HCT116 (cell line): Measurements from ENCODE around the gene CRACR2A. TPM values are rescaled to one million over a fixed set of nuclear protein-coding genes. Genes with fewer than 3 reads are reported as not detected.
A peak's percentile ranks its signal among the peaks of the same experiment; 100 is the strongest.

Experiments used
- ATAC-seq: fragments of 200-7000 bp; cut with Tn5 transposase; 2 replicates; pipeline ENCODE4 v1.9.1; 2020; ENCODE audit warnings: mild to moderate bottlenecking, moderate library complexity
- BruUV-seq: library from RNA; stranded (reverse); fragments of 400-500 nt; replicated peaks from 2 replicates; lab custom pipeline; 2021; lab: Mats Ljungman, UMichigan
- CTCF ChIA-PET: fragments of 300-600 bp; sonication (Branson Sonifier 250); formaldehyde crosslinking; loops from one replicate; lab custom pipeline; 2021; ENCODE audit warnings: antibody characterized with exemption; lab: Charles Lee
- POLR2A ChIA-PET: fragments of 300-600, 350-600 bp; sonication (Branson Sonifier 250); formaldehyde crosslinking; loops from one replicate; lab custom pipeline; 2021; ENCODE audit warnings: antibody characterized with exemption; lab: Charles Lee
- RAD21 ChIA-PET, 2 experiments: fragments of 300-600 bp; sonication (Branson Sonifier 250); formaldehyde crosslinking; loops; one replicate each; lab custom pipeline; 2023; ENCODE audit warnings: low total read pairs in 2 of 2; ENCODE audit not compliant: uncharacterized antibody in 2 of 2, unreplicated experiment in 2 of 2, low non-redundant PET in 1 of 2; lab: Charles Lee
- DNase-seq: peaks from one replicate; pipeline ENCODE4 v3.0.0-alpha.2; 2010; ENCODE audit warnings: low read depth, low spot score
- H2AFZ ChIP-seq: fragments of 200-600 bp; shearing (Covaris generic), sonication (generic); 2 replicates; pipeline ENCODE4 v1.6.1; 2017; ENCODE audit warnings: low read depth, mixed run types, mixed read lengths, antibody characterized with exemption, low read length; ENCODE audit not compliant: poor library complexity, severe bottlenecking
- H3K27ac ChIP-seq: 2 replicates; pipeline ENCODE4 v1.5.1; 2012; ENCODE audit warnings: low read depth, low read length
- H3K27me3 ChIP-seq: fragments of 200-600 bp; sonication (generic); 2 replicates; pipeline ENCODE4 v1.6.1; 2016; ENCODE audit warnings: mixed run types, low read length, mixed read lengths; ENCODE audit not compliant: insufficient read depth
- H3K36me3 ChIP-seq, 2 experiments: fragments of 200-500 bp in 1 of 2; fragments of 200-600 bp in 1 of 2; sonication (Bioruptor generic) in 1 of 2; sonication (generic) in 1 of 2; 2 replicates each; pipeline versions ENCODE4 v1.5.1 to v1.6.1; 2014 to 2016; ENCODE audit warnings: low read length in 2 of 2, inconsistent platforms in 1 of 2, mixed read lengths in 1 of 2, mixed run types in 1 of 2; ENCODE audit not compliant: insufficient read depth in 2 of 2, control insufficient read depth in 1 of 2
- H3K4me1 ChIP-seq, 2 experiments: fragments of 200-600 bp in 1 of 2; sonication (generic) in 1 of 2; 2 replicates each; pipeline versions ENCODE4 v1.5.1 to v1.6.1; 2012 to 2017; ENCODE audit warnings: low read length in 2 of 2, inconsistent platforms in 1 of 2, mild to moderate bottlenecking in 1 of 2, mixed read lengths in 1 of 2, mixed run types in 1 of 2, moderate library complexity in 1 of 2; ENCODE audit not compliant: insufficient read depth in 2 of 2, control insufficient read depth in 1 of 2
- H3K4me2 ChIP-seq: fragments of 200-600 bp; sonication (generic); 2 replicates; pipeline ENCODE4 v1.6.1; 2017; ENCODE audit warnings: mixed run types, low read length, mixed read lengths
- H3K4me3 ChIP-seq, 2 experiments: fragments of 200-600 bp in 1 of 2; sonication (generic) in 1 of 2; replicated peaks in 1 of 2; 2 replicates each; pipeline ENCODE4 v1.5.1; 2011 to 2016; ENCODE audit warnings: low read length in 2 of 2, control low read depth in 1 of 2, low read depth in 1 of 2, mild to moderate bottlenecking in 1 of 2, mixed read lengths in 1 of 2, mixed run types in 1 of 2
- H3K79me2 ChIP-seq: fragments of 200-600 bp; sonication (generic); 2 replicates; pipeline ENCODE4 v1.6.1; 2017; ENCODE audit warnings: mild to moderate bottlenecking, mixed run types, low read length, moderate library complexity, mixed read lengths; ENCODE audit not compliant: insufficient read depth
- H3K9ac ChIP-seq: fragments of 200-600 bp; sonication (generic); 2 replicates; pipeline ENCODE4 v1.6.1; 2016; ENCODE audit warnings: low read length, mixed read lengths
- H3K9me2 ChIP-seq: fragments of 200-600 bp; sonication (generic), shearing (Covaris generic); 2 replicates; pipeline ENCODE4 v1.6.1; 2017; ENCODE audit warnings: mixed run types, mild to moderate bottlenecking, moderate library complexity; ENCODE audit not compliant: insufficient read depth
- H3K9me3 ChIP-seq, 2 experiments: fragments of 200-500 bp in 1 of 2; fragments of 200-600 bp in 1 of 2; sonication (Bioruptor generic) in 1 of 2; sonication (generic) in 1 of 2; 2 replicates each; pipeline ENCODE4 v1.6.1; 2014 to 2017; ENCODE audit warnings: low read length in 2 of 2, mixed read lengths in 2 of 2, inconsistent platforms in 1 of 2, low read depth in 1 of 2, mild to moderate bottlenecking in 1 of 2, mixed run types in 1 of 2, moderate library complexity in 1 of 2; ENCODE audit not compliant: control insufficient read depth in 1 of 2, insufficient read depth in 1 of 2
- H4K20me1 ChIP-seq: fragments of 200-600 bp; sonication (generic), shearing (Covaris generic); 2 replicates; pipeline ENCODE4 v1.6.1; 2017; ENCODE audit warnings: mixed run types, mild to moderate bottlenecking, moderate library complexity; ENCODE audit not compliant: insufficient read depth
- EZH2phosphoT487 ChIP-seq: fragments of 200-600 bp; IDR thresholded peaks from 2 replicates; pipeline ENCODE4 v1.6.1; 2018; ENCODE audit warnings: antibody characterized with exemption, borderline replicate concordance
- FOSL1 ChIP-seq: IDR thresholded peaks from 2 replicates; pipeline ENCODE4 v1.6.1; 2012; ENCODE audit warnings: low read depth
- JUND ChIP-seq: IDR thresholded peaks from 2 replicates; pipeline ENCODE4 v1.6.1; 2012
- POLR2A ChIP-seq: IDR thresholded peaks from 2 replicates; pipeline ENCODE4 v1.7.0; 2011; ENCODE audit warnings: borderline replicate concordance; ENCODE audit not compliant: insufficient read depth, insufficient read length; ENCODE audit errors: extremely low read depth
- POLR2AphosphoS5 ChIP-seq: IDR thresholded peaks from 2 replicates; pipeline ENCODE4 v1.6.1; 2011; ENCODE audit warnings: mild to moderate bottlenecking, low read depth, low read length, moderate library complexity
- RAD21 ChIP-seq: IDR thresholded peaks from 2 replicates; pipeline ENCODE4 v1.6.1; 2012; ENCODE audit warnings: low read depth, mild to moderate bottlenecking
- REST ChIP-seq: IDR thresholded peaks from 2 replicates; pipeline ENCODE4 v1.6.1; 2012; ENCODE audit warnings: low read depth
- SRF ChIP-seq: IDR thresholded peaks from 2 replicates; pipeline ENCODE4 v1.6.1; 2012; ENCODE audit warnings: low read depth
- ZBTB33 ChIP-seq: IDR thresholded peaks from 2 replicates; pipeline ENCODE4 v1.6.1; 2011; ENCODE audit warnings: mild to moderate bottlenecking, low read length, moderate library complexity; ENCODE audit not compliant: insufficient replicate concordance; ENCODE audit errors: extremely low read depth
- ZFX ChIP-seq: fragments of 450-650 bp; IDR thresholded peaks from 2 replicates; pipeline ENCODE4 v1.6.1; 2017
- intact Hi-C: fragments of 100-400 bp; cut with micrococcal nuclease; formaldehyde crosslinking; loops from 2 replicates; pipeline ENCODE4 v1.10.0; 2022
- total RNA-seq: library from RNA; stranded (reverse); gene quantifications from one replicate; pipeline ENCODE4 v1.2.1, GENCODE V29; 2021; ENCODE audit not compliant: unreplicated experiment

CRACR2A gene
- total RNA-seq, 1 experiment from 2014 or later: 18.4 TPM

GRCh38 chr12:3692616-3693365, 60.1 kb downstream of the CRACR2A start:
- BruUV-seq: no TSS peak
- Histone ChIP-seq H3K9me3 (no peaks in the 10 kb centered on the region), H3K4me2 (no peak overlapping the region), H3K36me3 (no peaks in the 10 kb centered on the region; a peak in 1 of 4 replicates), H3K4me1 (no peaks in the 10 kb centered on the region), H3K27ac (no peak overlapping the region), H3K4me3 (no peak overlapping the region), H3K27me3 (no peaks in the 10 kb centered on the region), H4K20me1 (no peaks in the 10 kb centered on the region), H3K9me2 (no peaks in the 10 kb centered on the region), H3K9ac (no peak overlapping the region), H3K79me2 (no peaks in the 10 kb centered on the region), H2AFZ (no peak overlapping the region)
- ChIA-PET POLR2A (no interaction called here), CTCF (no interaction called here), RAD21 (no interaction called here)
- ATAC-seq (no peak), DNase-seq (no peak)
- no peak for TF ChIP-seq POLR2AphosphoS5
- TF ChIP-seq POLR2A: no peak
- TF ChIP-seq JUND: no peak
- TF ChIP-seq REST: no peak
- no peak for TF ChIP-seq FOSL1
- intact Hi-C loops: no loop called here

- Histone ChIP-seq H3K27ac (no peak overlapping the region), H3K4me1 (no peaks in the 10 kb centered on the region), H3K79me2 (no peaks in the 10 kb centered on the region), H3K36me3 (0 out of 4 replicates have a peak, but pooled peaks cover 0 to 4% of the 10 kb centered on the region in 2 experiments), H4K20me1 (no peaks in the 10 kb centered on the region), H3K4me3 (no peak overlapping the region), H3K9me3 (no peaks in the 10 kb centered on the region), H2AFZ (no peak overlapping the region), H3K27me3 (no peaks in the 10 kb centered on the region), H3K9ac (no peak overlapping the region), H3K9me2 (no peaks in the 10 kb centered on the region), H3K4me2 (no peak overlapping the region)
- ATAC-seq (0 out of 2 replicates have a peak, but pooled peaks have one; percentile 36), DNase-seq (no peak)
- RAD21 ChIA-PET: no interaction called here
- POLR2A ChIA-PET: no interaction called here
- CTCF ChIA-PET: no interaction called here
- no TSS peak for BruUV-seq
- intact Hi-C loops: no loop called here
- TF ChIP-seq ZFX (no peak), RAD21 (no peak), ZBTB33 (no peak), REST (no peak), SRF (no peak), FOSL1 (no peak), POLR2AphosphoS5 (no peak), EZH2phosphoT487 (no peak)
These were observed 66.4 kb downstream of the CRACR2A start for GRCh38 chr12:3686463-3686862.
